ENCODE data around the gene PSMB9.

Gene PSMB9

DNA sequence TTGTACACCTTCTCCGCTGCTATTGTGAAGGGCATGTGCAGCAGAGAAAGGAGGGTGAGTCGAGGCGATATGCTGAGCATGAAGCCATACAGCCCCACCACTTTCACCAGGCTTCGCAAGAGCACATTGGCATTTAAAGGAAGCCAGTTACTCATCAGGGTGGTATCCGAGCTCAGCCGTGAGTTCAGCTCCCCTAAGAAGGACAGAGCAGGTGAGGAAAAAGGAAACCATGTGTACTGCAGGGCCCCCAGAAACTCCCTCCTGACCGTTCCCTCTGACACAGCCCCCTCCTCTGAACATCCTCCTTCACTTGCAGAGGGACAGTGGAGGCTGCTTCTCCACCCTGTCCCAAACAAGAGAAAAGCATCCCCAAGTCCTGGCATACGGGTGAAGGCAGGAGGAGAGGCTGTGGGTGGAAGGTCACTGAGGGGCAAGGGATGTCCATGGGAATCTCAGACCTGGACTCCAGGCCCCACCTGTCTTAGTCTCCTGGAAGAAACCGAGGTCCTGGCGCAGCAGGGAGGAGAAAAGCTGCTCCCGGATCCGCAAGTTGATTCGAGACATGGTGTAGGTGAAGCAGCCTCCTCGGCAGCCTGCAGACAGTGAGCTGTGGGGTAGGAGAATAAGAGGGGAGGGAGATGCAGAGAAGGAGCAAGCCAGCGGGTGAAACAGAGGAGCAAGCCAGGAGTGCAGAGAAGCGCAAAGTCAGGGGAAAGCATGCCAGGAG is 18.7 kb upstream of the PSMB9 start:
- no peak overlapping the region for H3K4me3 ChIP-seq (IDR thresholded peaks at IDR 0.05; ENCODE audit: insufficient read depth, low read depth, low read length)
- H2AFZ ChIP-seq (ENCODE audit: low read depth): no peak overlapping the region
- H3K36me3 ChIP-seq (ENCODE audit: insufficient read depth): no peaks in the 10 kb centered on the region
- H3K27ac ChIP-seq: no peak overlapping the region
- H3K27me3 ChIP-seq (ENCODE audit: insufficient read depth, low read depth): no peaks in the 10 kb centered on the region
- TF ChIP-seq, protein P1, sequence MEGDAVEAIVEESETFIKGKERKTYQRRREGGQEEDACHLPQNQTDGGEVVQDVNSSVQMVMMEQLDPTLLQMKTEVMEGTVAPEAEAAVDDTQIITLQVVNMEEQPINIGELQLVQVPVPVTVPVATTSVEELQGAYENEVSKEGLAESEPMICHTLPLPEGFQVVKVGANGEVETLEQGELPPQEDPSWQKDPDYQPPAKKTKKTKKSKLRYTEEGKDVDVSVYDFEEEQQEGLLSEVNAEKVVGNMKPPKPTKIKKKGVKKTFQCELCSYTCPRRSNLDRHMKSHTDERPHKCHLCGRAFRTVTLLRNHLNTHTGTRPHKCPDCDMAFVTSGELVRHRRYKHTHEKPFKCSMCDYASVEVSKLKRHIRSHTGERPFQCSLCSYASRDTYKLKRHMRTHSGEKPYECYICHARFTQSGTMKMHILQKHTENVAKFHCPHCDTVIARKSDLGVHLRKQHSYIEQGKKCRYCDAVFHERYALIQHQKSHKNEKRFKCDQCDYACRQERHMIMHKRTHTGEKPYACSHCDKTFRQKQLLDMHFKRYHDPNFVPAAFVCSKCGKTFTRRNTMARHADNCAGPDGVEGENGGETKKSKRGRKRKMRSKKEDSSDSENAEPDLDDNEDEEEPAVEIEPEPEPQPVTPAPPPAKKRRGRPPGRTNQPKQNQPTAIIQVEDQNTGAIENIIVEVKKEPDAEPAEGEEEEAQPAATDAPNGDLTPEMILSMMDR (conservative IDR thresholded peaks at IDR 0.05; ENCODE audit: low read depth, low read length): no peak
- H4K20me1 ChIP-seq (ENCODE audit: insufficient read depth): no peaks in the 10 kb centered on the region
- H3K4me2 ChIP-seq: no peak overlapping the region
- peaks cover 23% of the 10 kb centered on the region for H3K4me1 ChIP-seq (ENCODE audit: low read depth, poor library complexity, severe bottlenecking)
- H3K9ac ChIP-seq: no peak overlapping the region
- H3K79me2 ChIP-seq (ENCODE audit: insufficient read depth, low read depth): peaks cover 15% of the 10 kb centered on the region; the same call in 1 of the 2 replicates

DNA sequence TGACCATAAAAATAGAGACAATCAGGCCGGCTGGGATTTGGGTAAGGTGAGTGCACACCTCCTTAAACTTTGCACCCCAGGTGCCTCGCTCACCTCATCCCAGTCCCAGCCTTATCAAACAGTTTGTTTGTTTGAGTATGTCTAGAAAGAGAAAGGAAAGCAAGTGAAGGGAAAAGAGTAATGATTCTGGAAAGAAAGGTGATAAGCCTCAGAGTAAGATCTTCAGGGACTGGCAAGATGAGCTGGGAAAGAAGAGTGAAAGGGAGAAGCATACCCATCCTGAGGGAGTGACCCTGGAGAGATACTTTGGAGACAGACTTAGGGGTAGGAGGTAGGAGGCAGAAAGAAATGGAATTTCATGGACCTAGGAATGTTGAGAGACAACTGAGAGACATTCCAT is 17.1 kb upstream of the PSMB9 start:
- Histone ChIP-seq H3K27ac (no peak overlapping the region), H4K20me1 (ENCODE audit: insufficient read depth) (no peaks in the 10 kb centered on the region), H3K4me3 (IDR thresholded peaks at IDR 0.05; ENCODE audit: insufficient read depth, low read depth, low read length) (no peak overlapping the region), H3K79me2 (ENCODE audit: insufficient read depth, low read depth) (peaks cover 15% of the 10 kb centered on the region; the same call in 1 of the 2 replicates), H3K9ac (no peak overlapping the region), H3K4me2 (peak overlapping the region; percentile 89), H3K36me3 (ENCODE audit: insufficient read depth) (no peaks in the 10 kb centered on the region), H3K27me3 (ENCODE audit: insufficient read depth, low read depth) (no peaks in the 10 kb centered on the region), H2AFZ (ENCODE audit: low read depth) (no peak overlapping the region), H3K4me1 (ENCODE audit: low read depth, poor library complexity, severe bottlenecking) (peaks cover 28% of the 10 kb centered on the region)
- TF ChIP-seq, protein P1 (conservative IDR thresholded peaks at IDR 0.05; ENCODE audit: low read depth, low read length): no peak

DNA sequence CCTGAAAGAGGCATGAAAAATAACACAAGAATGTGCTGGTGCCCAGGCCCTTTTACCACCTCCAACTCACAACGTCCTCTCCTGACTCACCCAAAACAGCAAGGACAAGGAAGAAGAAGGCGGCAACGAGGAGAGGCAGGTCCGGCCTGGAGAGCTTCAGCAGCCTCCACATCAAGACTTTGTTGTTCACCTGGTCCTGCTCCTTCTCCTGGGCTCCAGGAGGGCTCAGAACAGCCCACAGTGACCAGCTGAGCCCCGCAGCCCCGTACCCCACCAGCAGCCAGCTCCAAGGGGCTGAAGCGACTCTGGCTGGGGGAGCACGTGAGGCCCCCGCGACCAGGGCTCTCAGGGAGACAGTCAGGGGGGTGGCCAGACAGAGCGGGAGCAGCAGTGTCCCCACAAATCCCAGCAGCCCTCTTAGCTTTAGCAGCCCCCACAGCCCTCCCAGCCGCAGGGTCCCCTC is 16.3 kb upstream of the PSMB9 start:
- Histone ChIP-seq H2AFZ (ENCODE audit: low read depth) (peak overlapping the region; percentile 70), H3K27me3 (ENCODE audit: insufficient read depth, low read depth) (no peaks in the 10 kb centered on the region), H3K36me3 (ENCODE audit: insufficient read depth) (peaks cover 3% of the 10 kb centered on the region; the same call in 1 of the 2 replicates), H3K4me3 (IDR thresholded peaks at IDR 0.05; ENCODE audit: insufficient read depth, low read depth, low read length) (no peak overlapping the region), H3K4me2 (peak overlapping the region; percentile 89), H3K9ac (peak overlapping the region; percentile 88), H4K20me1 (ENCODE audit: insufficient read depth) (no peaks in the 10 kb centered on the region), H3K4me1 (ENCODE audit: low read depth, poor library complexity, severe bottlenecking) (peaks cover 36% of the 10 kb centered on the region), H3K27ac (peak overlapping the region; percentile 72), H3K79me2 (ENCODE audit: insufficient read depth, low read depth) (peaks cover 17% of the 10 kb centered on the region; the same call in 1 of the 2 replicates)
- TF ChIP-seq, protein P1 (conservative IDR thresholded peaks at IDR 0.05; ENCODE audit: low read depth, low read length): no peak

DNA sequence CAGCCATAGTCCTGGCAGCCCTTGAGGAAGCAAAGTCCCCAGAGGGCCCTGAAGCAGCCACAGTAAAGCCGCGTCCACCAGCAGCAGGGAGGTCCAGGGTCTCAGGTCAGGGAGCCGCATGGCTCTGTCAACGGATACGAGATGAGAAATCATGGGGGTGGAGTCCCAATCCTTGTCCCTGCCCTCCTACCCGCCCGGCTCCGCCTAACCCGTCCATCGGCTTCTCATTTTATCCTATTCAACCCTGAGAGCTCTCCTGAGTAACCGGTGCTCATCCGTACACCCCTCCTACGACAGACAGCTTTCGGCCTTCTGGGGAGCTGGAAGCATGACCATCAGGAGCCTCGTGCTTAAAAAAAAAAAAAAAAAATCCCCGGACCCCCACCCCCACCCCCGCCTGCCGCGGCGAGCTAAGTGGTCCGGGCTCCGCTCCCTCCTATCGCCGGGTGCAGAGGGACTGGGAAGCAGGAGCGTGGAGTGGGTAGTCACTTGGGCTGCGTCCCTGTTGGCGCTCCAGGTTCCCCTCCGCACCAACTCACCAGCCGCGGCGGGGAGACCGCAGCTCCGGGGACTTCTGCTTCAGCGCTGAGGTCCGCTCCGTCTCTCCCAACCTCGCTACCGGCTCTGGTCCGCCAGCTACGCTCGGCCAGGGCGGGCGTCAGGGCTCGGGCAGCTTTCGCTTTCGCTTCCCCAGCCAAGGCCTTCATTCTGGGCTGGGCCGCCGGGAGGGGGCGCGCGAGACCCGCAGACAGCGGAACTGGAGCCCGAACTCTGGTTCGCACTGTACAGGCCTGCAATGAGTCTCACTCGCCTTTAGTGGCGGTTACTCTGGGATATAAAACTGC is 15.7 kb upstream of the PSMB9 start, which contains the start of gene TAP2:
TAP2 (minus strand) TSS at position 626 of the 845 bp plus-strand sequence; CDS start at position 120, 506 bp downstream.
- TF ChIP-seq, protein P1 (conservative IDR thresholded peaks at IDR 0.05; ENCODE audit: low read depth, low read length): peak; percentile 80
- Histone ChIP-seq H3K4me2 (peak within 1 kb of the TSS; percentile 89), H3K36me3 (ENCODE audit: insufficient read depth) (peaks cover 3% of the 10 kb centered on the region; the same call in 1 of the 2 replicates), H3K27ac (peak within 1 kb of the TSS; percentile 72), H3K27me3 (ENCODE audit: insufficient read depth, low read depth) (no peaks in the 10 kb centered on the region), H2AFZ (ENCODE audit: low read depth) (peak within 1 kb of the TSS; percentile 70), H4K20me1 (ENCODE audit: insufficient read depth) (no peaks in the 10 kb centered on the region), H3K4me3 (IDR thresholded peaks at IDR 0.05; ENCODE audit: insufficient read depth, low read depth, low read length) (no peak within 1 kb of the TSS), H3K9ac (peak within 1 kb of the TSS; percentile 88), H3K4me1 (ENCODE audit: low read depth, poor library complexity, severe bottlenecking) (peaks cover 42% of the 10 kb centered on the region), H3K79me2 (ENCODE audit: insufficient read depth, low read depth) (peaks cover 22% of the 10 kb centered on the region; the same call in 1 of the 2 replicates)

All from KMS-11 (cell line).